ENCODE measurements around the gene COL4A2. TPM values are rescaled to one million over a fixed set of nuclear protein-coding genes. Genes with fewer than 3 reads are reported as not detected.

The COL4A2 gene
- total RNA-seq (2014; rRNA removed; shearing (Covaris generic)) = 31.0 and 35.0 TPM in 2 replicates
- polyA plus RNA-seq (2014; cell fraction: nucleus; rRNA removed) = 45.8 and 61.4 TPM in 2 replicates

GRCh38 chr13:110306960-110307766 lies at the start of gene COL4A2, which contains the start of gene COL4A1:
Gene COL4A2, plus strand, starts transcription at chr13:110307284. Its CDS starts 620 bp downstream, at chr13:110307904.
Gene COL4A1, minus strand, starts transcription at chr13:110307157. Its CDS starts 130 bp downstream, at chr13:110307027.
- DNase-seq (ENCODE audit: extremely low read depth, low read depth) = no peak

GRCh38 chr13:110257408-110257807 lies 49.7 kb upstream of the COL4A2 start:
- no peak for DNase-seq (ENCODE audit: extremely low read depth, low read depth)

- no peak for DNase-seq (ENCODE audit: extremely low read depth, low read depth)
Observed at GRCh38 chr13:110258876-110259631, 48.0 kb upstream of the COL4A2 start.

- DNase-seq (ENCODE audit: extremely low read depth, low read depth) = no peak
Observed at GRCh38 chr13:110259651-110260050, 47.4 kb upstream of the COL4A2 start.

DNA sequence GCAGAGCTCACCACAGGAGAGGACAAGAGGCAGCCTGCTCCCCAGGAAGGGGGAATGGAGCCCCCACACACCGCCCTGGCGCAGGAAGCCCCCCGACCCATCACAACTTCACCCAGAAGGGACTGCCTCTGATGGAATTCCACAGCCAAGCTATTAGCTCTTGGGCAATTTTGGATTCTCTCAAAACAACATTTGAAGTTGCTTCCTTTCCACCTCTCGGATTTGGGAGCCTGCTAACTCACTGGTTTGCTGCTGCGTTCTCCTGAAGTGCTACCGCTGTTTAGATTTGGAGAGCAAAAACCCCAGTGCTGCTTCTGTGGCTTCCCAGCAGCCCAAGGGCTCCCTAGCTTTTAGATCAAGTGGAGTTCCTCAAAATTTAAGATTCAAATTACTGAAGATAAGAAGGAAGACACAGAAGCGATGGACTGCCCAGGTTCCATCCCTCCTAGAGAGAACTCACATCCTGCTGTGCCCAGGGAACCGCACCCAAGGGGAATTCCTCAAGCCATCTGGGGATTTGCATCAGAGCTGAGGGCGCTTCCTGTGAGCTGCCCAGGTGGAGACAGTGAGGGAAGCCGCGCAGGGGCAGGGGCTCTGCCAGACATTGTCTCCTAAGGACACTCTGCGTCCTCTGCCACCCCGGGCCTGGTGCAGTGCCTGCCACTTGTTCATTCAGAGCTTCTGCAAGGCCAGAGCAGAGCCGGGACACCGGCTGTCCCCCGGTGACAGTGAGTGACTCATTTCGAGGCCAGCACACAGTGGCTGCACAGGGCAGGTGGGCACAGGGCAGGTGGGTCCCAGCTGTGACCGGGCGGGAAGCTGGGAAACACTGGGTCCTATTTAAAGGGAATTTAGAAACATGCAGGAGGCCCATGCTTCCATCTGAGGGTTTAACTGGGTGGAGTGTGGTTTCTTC lies 45.7 kb upstream of the COL4A2 start:
- no peak for DNase-seq (ENCODE audit: extremely low read depth, low read depth)

- DNase-seq (ENCODE audit: extremely low read depth, low read depth) = no peak
Observed at GRCh38 chr13:110262082-110262436, 45.0 kb upstream of the COL4A2 start.

DNA sequence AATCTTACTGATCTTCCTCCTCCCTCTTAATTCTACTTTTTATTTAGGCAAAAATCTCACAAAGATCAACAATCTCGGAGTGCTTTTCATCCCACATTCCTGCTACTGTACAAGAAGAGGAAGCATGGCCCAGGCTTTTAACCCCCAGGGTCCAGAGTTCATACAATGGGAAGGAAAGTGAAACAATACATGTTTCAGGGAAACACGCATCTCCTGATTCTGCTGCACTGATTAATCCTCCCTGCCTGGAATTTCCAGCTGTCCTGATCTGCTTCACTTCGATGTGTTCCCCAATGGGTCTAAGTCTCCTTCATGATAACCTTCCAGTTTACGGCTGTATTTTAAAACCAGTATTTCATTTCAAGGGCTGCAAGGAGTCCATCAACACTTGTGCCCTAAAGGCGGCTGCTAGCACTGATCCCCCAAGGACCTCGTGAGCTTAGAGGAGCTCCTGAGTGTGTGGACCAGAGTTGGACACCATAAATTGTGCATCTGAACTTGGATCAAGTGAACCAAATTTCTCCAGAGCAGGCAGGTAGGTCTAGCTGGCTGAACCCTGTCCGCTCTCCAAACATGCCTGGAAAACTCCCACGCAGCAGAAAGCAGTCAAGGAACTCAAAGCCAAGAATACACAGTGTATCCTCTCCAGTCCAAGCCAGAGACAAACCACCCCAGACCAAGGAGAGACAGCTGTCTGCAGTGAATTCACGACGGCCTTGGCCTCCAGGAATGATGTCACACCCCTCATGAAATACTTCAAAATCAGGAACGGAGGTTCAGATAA lies 44.4 kb upstream of the COL4A2 start:
- DNase-seq (ENCODE audit: extremely low read depth, low read depth) = no peak

DNA sequence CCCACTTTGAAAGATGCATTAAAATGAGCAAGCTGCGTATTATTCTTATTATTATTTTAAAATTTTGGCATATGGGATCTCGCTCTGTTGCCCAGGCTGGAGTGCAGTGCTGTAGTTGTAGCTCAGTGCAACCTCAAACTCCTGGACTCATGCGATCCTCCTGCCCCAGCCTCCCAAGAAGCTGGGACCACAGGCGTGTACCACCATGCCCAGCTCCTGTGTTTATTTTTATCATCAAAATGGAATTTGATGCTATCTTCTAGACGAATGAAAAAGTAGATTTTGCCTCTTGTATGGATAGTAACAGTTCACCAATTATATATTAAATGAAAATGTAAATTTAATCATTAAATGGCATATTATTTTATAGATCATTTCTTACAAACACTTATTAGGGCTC lies 43.7 kb upstream of the COL4A2 start:
- DNase-seq (ENCODE audit: extremely low read depth, low read depth) = no peak

DNA sequence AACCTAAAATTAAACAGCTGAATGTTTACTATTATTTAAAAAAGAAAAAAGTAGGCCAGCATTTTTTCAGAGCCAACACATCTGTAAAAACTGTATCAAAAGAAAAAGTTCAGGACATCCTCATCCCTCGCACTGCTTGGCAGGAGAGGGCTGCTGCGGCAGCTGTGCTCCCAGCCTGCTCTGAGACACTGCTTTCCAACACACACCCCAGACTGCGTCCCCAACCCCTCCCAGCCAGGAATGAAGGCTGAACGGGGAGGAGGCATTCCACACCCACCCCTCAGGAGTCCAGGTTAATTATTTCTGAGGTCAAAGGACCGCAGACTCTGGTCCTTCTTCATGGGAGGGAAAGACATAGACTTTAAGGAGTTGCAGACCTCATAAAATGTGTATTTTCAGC lies 43.2 kb upstream of the COL4A2 start:
- no peak for DNase-seq (ENCODE audit: extremely low read depth, low read depth)

DNA sequence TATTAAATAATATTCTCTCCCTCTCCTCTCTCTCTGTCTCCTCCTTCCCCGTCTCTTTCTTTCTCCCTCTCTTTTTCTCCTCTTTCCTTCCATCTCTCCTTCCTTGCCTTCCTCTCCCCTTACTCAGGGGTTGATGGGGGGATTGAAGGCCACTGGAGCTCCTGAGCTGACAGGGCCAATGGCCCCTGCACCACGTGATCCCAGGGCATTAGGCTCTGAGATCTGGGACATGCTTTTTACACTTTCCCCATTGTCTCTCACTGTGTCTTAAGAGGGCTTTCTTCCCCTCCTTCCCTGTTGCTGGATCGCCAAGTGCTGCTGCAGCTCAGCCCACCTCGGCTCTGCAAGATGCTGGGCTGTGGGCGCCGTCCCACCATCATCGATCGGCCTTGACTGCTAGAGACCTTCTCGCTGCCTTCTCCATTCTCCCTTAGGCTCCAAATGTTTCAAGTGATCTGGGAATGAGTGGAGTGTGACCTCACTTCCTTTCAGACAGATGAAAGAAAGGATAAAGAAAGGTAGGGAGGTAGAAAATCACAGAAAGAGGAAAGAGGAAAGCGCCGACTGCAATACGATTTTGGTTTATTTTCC lies 42.3 kb upstream of the COL4A2 start:
- DNase-seq (ENCODE audit: extremely low read depth, low read depth) = no peak

DNA sequence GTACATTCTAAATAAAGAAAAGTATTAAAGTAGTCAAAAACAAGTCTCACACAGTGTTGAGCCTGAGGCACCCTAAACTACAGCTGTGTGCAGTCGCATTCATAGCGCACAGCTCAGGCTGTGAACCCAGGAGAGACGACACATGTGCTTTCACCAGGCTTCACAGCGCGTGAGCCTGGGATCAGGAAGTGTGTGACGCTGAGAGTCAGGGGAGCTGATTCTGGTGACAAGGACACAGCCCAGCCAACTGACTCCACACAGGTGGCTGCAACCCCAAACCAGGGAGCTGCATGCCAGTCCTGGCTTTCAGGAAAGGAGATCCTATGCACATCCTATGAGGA lies 41.8 kb upstream of the COL4A2 start:
- no peak for DNase-seq (ENCODE audit: extremely low read depth, low read depth)

- no peak for DNase-seq (ENCODE audit: extremely low read depth, low read depth)
Observed at GRCh38 chr13:110265682-110266430, 41.2 kb upstream of the COL4A2 start.

DNA sequence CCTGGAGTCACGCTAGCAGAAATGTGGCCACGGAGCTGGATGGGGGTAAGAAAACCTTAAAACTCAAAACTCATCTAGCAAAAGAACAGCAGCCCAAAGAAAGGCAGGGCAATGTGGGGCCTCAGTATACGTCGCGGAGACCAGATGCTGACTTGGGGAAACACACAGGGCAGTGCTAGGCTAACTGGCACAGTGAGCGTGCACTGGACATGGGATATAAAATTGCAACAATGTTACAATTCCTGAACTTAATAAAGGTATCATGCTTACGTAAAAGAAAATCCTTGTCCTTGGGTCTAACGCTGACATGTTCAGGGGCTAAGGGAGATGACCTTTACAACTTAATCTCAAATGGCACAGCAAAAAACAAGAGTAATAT lies 40.7 kb upstream of the COL4A2 start:
- DNase-seq (ENCODE audit: extremely low read depth, low read depth) = no peak

DNA sequence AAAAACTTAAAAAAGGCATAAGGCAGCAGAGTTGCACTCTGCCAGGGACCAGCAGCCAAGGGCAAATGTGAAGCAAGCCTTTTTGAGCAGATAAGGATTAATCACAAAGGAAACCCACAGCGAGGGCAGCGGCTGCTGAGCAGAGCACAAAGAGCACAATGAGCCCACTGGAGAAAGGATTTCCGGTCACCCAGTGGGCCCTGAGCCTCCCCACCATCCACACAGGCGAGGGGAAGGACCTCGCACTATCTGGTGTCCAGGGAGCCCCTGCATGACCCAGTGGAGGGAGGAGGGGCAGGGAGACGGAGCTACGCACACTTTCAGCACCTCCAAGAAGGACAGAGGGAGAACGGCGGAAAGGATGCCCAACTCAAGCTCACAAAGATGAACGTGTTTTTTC lies 40.1 kb upstream of the COL4A2 start:
- DNase-seq (ENCODE audit: extremely low read depth, low read depth) = no peak

DNA sequence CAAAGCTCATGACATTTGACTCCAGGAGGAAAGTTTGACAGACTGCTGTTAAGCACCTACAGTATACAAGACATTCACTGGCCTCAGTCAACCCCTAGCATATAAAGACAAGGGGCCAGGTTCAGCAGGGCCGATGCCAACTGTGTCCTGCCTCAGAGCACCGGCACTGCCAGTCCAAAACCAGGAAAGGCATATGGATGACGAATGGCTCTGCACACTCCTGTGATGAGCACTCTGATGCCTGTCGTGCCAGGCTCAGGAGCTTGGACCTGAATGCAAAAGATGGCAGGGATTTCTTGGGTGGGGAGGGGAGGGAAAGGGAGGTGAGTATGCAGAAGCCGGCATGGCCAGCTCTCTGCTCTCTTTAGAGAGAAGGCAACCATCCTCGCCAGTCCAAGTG lies 39.0 kb upstream of the COL4A2 start:
- DNase-seq (ENCODE audit: extremely low read depth, low read depth) = no peak

DNA sequence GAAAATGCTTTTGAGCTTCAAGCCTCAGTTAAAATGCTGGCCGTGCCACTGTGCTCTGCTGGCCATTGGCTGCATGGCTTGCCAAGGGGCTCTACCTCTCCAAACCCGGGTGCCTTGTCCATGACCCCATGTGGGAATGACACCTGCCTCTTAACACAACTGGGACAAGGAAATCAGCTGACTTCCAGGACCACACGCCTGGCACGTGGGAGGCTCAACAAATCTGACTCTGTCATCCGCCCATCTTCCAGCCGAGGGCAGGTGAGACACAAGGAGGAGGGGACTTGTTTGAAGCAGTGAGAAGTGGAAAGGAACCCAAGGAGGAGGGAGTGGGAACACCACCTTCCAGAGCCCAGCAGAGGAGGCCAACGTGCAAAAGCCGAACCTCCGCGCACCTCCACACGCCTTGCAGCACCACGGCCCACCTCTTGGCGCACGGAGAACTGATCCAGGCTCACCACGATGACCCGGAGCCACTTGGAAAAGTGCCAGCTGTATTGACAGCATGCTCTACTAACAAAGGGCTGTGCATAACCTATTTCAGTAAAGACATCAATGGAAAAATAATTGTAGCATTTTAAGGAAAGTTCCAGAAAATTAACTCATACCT lies 38.4 kb upstream of the COL4A2 start:
- no peak for DNase-seq (ENCODE audit: extremely low read depth, low read depth)

DNA sequence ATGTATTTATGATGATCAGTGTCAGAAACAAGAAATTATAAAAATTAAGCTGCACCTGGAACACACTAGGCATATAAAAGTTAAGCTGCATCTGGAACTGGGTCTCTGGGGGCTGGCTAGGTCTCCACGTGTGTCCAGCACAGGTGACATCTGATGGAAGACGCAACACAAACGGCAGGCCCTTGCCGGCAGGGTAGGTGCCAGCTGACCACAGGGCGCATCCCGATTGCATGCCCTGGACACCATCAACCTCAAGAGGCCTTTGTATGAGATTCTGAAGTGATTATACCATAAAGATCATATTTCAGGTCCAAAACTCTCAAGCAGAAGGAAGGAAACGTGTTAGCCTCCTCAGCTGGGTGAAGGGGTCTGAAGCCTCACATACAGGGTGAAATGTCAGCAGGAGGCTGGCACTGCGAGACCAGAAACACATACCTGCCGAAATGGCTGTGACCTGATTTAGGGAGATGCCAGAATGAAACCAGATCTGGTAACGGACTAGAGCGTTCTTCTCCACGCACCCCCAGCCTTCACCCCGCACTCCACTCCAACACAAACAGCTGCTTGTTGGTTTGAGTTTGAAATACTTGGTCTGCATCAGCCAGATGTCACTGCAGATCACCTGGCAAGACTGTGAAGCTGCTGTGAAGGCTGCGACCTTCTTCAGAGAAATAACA lies 37.4 kb upstream of the COL4A2 start:
- DNase-seq (ENCODE audit: extremely low read depth, low read depth) = no peak

GRCh38 chr13:110270507-110270906 lies 36.6 kb upstream of the COL4A2 start:
- no peak for DNase-seq (ENCODE audit: extremely low read depth, low read depth)

Data from NCI-H460 (cell line).